ACC112 (cell line): ENCODE data around the gene ASCL5.

Experiments
- H2AFZ ChIP-seq: fragments of 200-600 bp; sonication (generic); one replicate; pipeline ENCODE4 v1.6.0; 2017; ENCODE audit warnings: antibody characterized with exemption, low read length; ENCODE audit not compliant: unreplicated experiment
- H3K27ac ChIP-seq: fragments of 200-600 bp; sonication (generic); 2 replicates; pipeline ENCODE4 v1.5.1; 2014; ENCODE audit warnings: low read depth, mild to moderate bottlenecking, antibody characterized with exemption, low read length, moderate library complexity
- H3K27me3 ChIP-seq: fragments of 200-600 bp; sonication (generic); 2 replicates; pipeline ENCODE4 v1.6.1; 2014; ENCODE audit warnings: mild to moderate bottlenecking, antibody characterized with exemption, low read length, moderate library complexity, mixed read lengths; ENCODE audit not compliant: insufficient read depth
- H3K36me3 ChIP-seq: fragments of 200-600 bp; sonication (generic); 2 replicates; pipeline ENCODE4 v1.6.1; 2016; ENCODE audit warnings: mild to moderate bottlenecking, antibody characterized with exemption, low read length, moderate library complexity, mixed read lengths; ENCODE audit not compliant: insufficient read depth
- H3K4me1 ChIP-seq: fragments of 200-600 bp; sonication (generic); one replicate; pipeline ENCODE4 v1.6.1; 2016; ENCODE audit warnings: low read length, mixed read lengths; ENCODE audit not compliant: insufficient read depth, unreplicated experiment, control insufficient read depth
- H3K4me3 ChIP-seq: fragments of 200-600 bp; sonication (generic); 2 replicates; pipeline ENCODE4 v1.5.1; 2014; ENCODE audit warnings: mild to moderate bottlenecking, low read depth, low read length
- H3K79me2 ChIP-seq: fragments of 200-600 bp; sonication (generic); one replicate; pipeline ENCODE4 v1.6.0; 2016; ENCODE audit warnings: low read length; ENCODE audit not compliant: control insufficient read depth, unreplicated experiment, insufficient read depth

Gene ASCL5

GRCh38 chr1:201065686-201066085, 61.3 kb downstream of the ASCL5 start:
- Histone ChIP-seq H3K4me1 (no peaks in the 10 kb centered on the region), H3K79me2 (no peaks in the 10 kb centered on the region), H3K27me3 (peaks cover 62% of the 10 kb centered on the region), H2AFZ (no peak overlapping the region), H3K36me3 (no peaks in the 10 kb centered on the region), H3K4me3 (no peak overlapping the region), H3K27ac (no peak overlapping the region)

- Histone ChIP-seq H2AFZ (no peak overlapping the region), H3K27ac (no peak overlapping the region), H3K4me1 (no peaks in the 10 kb centered on the region), H3K4me3 (no peak overlapping the region), H3K27me3 (peaks cover 53% of the 10 kb centered on the region), H3K36me3 (no peaks in the 10 kb centered on the region), H3K79me2 (no peaks in the 10 kb centered on the region)
These were observed 62.2 kb downstream of the ASCL5 start for GRCh38 chr1:201064806-201065205.
